Measurements from ENCODE around the gene NEDD4. TPM values are rescaled to one million over a fixed set of nuclear protein-coding genes. Genes with fewer than 3 reads are reported as not detected.

The NEDD4 gene
- total and polyA plus RNA-seq, 4 donors = 6.9 to 43.4 (median 25.1) TPM

DNA sequence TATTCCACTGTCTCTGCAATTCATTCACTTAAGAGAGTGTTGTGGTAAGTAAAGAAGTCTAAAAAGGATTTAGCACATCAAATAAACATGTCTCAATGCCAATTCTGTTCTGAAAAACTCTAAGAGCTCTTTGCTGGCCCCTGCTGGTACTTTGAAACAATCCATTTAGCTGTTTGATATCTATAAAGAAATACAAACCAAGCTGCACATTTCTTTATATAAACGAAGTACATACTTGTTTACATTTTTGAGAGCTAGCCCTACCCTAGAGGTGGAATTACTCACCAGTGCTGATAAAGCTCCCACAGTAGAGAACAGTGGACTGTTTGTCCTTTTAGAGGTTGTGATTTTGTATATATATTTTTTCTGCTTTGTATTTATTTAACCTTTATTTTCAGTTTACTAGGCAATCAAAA, 75.5 kb downstream of the NEDD4 start:
- peaks cover 3 to 4% of the 10 kb centered on the region in 2 donors for H3K4me1 ChIP-seq (ENCODE audit: control insufficient read depth in 1 of 2, insufficient read depth in 2 of 2, low read length in 2 of 2)
- H3K4me3 ChIP-seq (ENCODE audit: low read length in 2 of 2) = no peak overlapping the region
- no peaks in the 10 kb centered on the region for H3K27me3 ChIP-seq (ENCODE audit: control insufficient read depth in 1 of 2, insufficient read depth in 2 of 2, low read length in 1 of 2)
- intact Hi-C loops (cut with DNase I) = no loop called here
- H3K9me3 ChIP-seq (ENCODE audit: control insufficient read depth, low read length) = no peaks in the 10 kb centered on the region
- ATAC-seq (ENCODE audit: low FRiP score) (peak; percentile 66), DNase-seq (no peak)
- no peak overlapping the region for H3K27ac ChIP-seq (ENCODE audit: low read depth in 1 of 2, low read length in 2 of 2)
- H3K36me3 ChIP-seq (ENCODE audit: control insufficient read depth in 1 of 2, insufficient read depth in 2 of 2, low read length in 1 of 2) = no peaks in the 10 kb centered on the region
- 0% methylated on average over 1 of the region's 1 CpG for WGBS, 2 donors

DNA sequence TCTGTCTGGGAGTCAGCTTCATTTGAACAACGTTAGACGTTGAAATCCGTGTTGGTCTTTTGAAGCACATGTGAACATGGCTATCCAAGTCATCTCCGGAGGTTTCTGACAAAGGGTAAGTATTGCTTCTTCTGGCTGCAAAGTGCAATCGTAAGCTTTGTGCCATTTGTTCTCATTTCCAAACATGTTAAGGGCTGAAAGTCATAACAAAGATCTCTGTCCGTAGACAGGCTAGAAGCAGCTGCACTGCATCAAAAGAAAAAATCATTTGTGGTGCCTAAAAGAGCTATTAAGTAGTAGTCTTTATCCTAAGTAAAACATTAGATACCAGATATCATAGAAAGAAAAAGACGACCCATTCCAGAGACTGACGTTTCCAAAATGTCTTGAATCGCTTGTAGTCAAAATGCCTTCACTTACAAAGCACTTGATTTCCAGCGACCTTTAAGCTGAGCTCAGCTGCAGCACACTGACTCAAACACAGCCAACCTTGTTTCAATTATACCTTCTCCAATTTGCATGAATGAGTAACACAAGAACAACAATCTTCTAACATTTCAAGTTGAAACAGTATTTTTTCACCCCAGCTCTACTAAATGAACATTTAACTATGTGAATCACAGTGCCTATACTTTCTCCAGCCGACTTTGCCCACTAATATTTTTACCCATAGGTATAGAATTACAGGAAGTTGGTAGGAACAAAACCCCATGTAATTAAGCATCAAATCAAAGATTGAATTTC, 76.6 kb downstream of the NEDD4 start:
- no peaks in the 10 kb centered on the region for H3K27me3 ChIP-seq (ENCODE audit: control insufficient read depth in 1 of 2, insufficient read depth in 2 of 2, low read length in 1 of 2)
- intact Hi-C loops (cut with DNase I) = no loop called here
- ATAC-seq (ENCODE audit: low FRiP score) = no peak
- H3K9me3 ChIP-seq (ENCODE audit: control insufficient read depth, low read length) = no peaks in the 10 kb centered on the region
- peak overlapping the region in 1 of 2 donors; percentile 15 for H3K4me3 ChIP-seq (ENCODE audit: low read length in 2 of 2)
- no peaks in the 10 kb centered on the region for H3K36me3 ChIP-seq (ENCODE audit: control insufficient read depth in 1 of 2, insufficient read depth in 2 of 2, low read length in 1 of 2)
- H3K27ac ChIP-seq (ENCODE audit: low read depth in 1 of 2, low read length in 2 of 2) = no peak overlapping the region
- peaks cover 3 to 4% of the 10 kb centered on the region in 2 donors for H3K4me1 ChIP-seq (ENCODE audit: control insufficient read depth in 1 of 2, insufficient read depth in 2 of 2, low read length in 2 of 2)
- WGBS, 2 donors = 5% methylated on average over 11 of the region's 11 CpGs
- DNase-seq = no peak

GRCh38 chr15:55915876-55916567, 77.4 kb downstream of the NEDD4 start:
- peaks cover 3 to 4% of the 10 kb centered on the region in 2 donors for H3K4me1 ChIP-seq (ENCODE audit: control insufficient read depth in 1 of 2, insufficient read depth in 2 of 2, low read length in 2 of 2)
- no peak for ATAC-seq (ENCODE audit: low FRiP score)
- DNase-seq = no peak
- intact Hi-C loops (cut with DNase I) = no loop called here
- no peaks in the 10 kb centered on the region for H3K9me3 ChIP-seq (ENCODE audit: control insufficient read depth, low read length)
- no peak overlapping the region for H3K4me3 ChIP-seq (ENCODE audit: low read length in 2 of 2)
- WGBS, 2 donors = 81% methylated on average over 6 of the region's 6 CpGs
- no peak overlapping the region for H3K27ac ChIP-seq (ENCODE audit: low read depth in 1 of 2, low read length in 2 of 2)
- H3K36me3 ChIP-seq (ENCODE audit: control insufficient read depth in 1 of 2, insufficient read depth in 2 of 2, low read length in 1 of 2) = no peaks in the 10 kb centered on the region
- H3K27me3 ChIP-seq (ENCODE audit: control insufficient read depth in 1 of 2, insufficient read depth in 2 of 2, low read length in 1 of 2) = no peaks in the 10 kb centered on the region

DNA sequence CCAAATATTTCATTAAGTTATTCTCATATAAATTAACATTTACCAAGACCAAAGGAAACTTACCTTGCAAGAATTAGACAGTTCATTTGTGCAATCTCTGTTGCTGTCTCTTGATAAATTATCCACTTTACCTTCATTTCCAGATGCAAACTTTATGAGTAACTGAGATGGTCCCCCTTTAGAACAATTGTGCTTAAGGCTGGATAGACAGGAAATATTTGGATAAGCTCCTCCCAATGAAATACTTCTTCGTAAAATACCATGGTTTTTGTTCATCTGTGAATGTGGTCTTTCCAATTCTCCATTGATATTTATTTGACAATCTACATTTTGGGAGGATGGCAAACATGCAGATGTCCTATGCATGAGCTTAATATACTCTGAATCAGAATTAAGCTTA, 78.2 kb downstream of the NEDD4 start:
- Histone ChIP-seq H3K36me3 (ENCODE audit: control insufficient read depth in 1 of 2, insufficient read depth in 2 of 2, low read length in 1 of 2) (no peaks in the 10 kb centered on the region), H3K27ac (ENCODE audit: low read depth in 1 of 2, low read length in 2 of 2) (no peak overlapping the region), H3K4me1 (ENCODE audit: control insufficient read depth in 1 of 2, insufficient read depth in 2 of 2, low read length in 2 of 2) (peaks cover 3 to 4% of the 10 kb centered on the region in 2 donors), H3K9me3 (ENCODE audit: control insufficient read depth, low read length) (no peaks in the 10 kb centered on the region), H3K4me3 (ENCODE audit: low read length in 2 of 2) (no peak overlapping the region), H3K27me3 (ENCODE audit: control insufficient read depth in 1 of 2, insufficient read depth in 2 of 2, low read length in 1 of 2) (no peaks in the 10 kb centered on the region)
- 77 to 79% methylated on average over 1 of the region's 1 CpG for WGBS, 2 donors
- DNase-seq (no peak), ATAC-seq (ENCODE audit: low FRiP score) (no peak)
- intact Hi-C loops (cut with DNase I) = no loop called here

GRCh38 chr15:55914446-55914845, 79.0 kb downstream of the NEDD4 start:
- no peaks in the 10 kb centered on the region for H3K9me3 ChIP-seq (ENCODE audit: control insufficient read depth, low read length)
- no peaks in the 10 kb centered on the region for H3K27me3 ChIP-seq (ENCODE audit: control insufficient read depth in 1 of 2, insufficient read depth in 2 of 2, low read length in 1 of 2)
- ATAC-seq (ENCODE audit: low FRiP score) (no peak), DNase-seq (no peak)
- WGBS, 2 donors = 80 to 85% methylated on average over 1 of the region's 1 CpG
- H3K36me3 ChIP-seq (ENCODE audit: control insufficient read depth in 1 of 2, insufficient read depth in 2 of 2, low read length in 1 of 2) = no peaks in the 10 kb centered on the region
- no peak overlapping the region for H3K27ac ChIP-seq (ENCODE audit: low read depth in 1 of 2, low read length in 2 of 2)
- H3K4me3 ChIP-seq (ENCODE audit: low read length in 2 of 2) = no peak overlapping the region
- intact Hi-C loops (cut with DNase I) = no loop called here
- peaks cover 3 to 4% of the 10 kb centered on the region in 2 donors for H3K4me1 ChIP-seq (ENCODE audit: control insufficient read depth in 1 of 2, insufficient read depth in 2 of 2, low read length in 2 of 2)

DNA sequence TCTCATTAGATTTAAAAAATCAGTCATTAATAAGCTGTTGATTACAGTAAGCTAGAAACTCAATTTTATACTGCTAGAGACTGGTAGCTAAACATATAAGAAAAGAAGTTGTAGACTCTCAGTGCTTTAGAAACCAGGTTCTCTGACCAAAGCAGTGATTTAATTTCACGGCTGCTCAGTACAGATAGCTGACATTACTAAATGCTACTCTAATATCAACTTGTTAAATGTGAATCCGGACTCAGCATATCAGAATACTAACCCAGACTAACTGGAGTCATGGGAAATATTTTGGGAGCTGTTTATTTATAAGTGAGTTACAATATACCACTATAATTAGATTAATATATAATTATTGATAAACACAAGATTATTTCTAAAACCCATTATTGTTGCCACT, 80.4 kb downstream of the NEDD4 start:
- H3K36me3 ChIP-seq (ENCODE audit: control insufficient read depth in 1 of 2, insufficient read depth in 2 of 2, low read length in 1 of 2) = no peaks in the 10 kb centered on the region
- WGBS, 2 donors = 96% methylated on average over 2 of the region's 2 CpGs
- no peak for ATAC-seq (ENCODE audit: low FRiP score)

DNA sequence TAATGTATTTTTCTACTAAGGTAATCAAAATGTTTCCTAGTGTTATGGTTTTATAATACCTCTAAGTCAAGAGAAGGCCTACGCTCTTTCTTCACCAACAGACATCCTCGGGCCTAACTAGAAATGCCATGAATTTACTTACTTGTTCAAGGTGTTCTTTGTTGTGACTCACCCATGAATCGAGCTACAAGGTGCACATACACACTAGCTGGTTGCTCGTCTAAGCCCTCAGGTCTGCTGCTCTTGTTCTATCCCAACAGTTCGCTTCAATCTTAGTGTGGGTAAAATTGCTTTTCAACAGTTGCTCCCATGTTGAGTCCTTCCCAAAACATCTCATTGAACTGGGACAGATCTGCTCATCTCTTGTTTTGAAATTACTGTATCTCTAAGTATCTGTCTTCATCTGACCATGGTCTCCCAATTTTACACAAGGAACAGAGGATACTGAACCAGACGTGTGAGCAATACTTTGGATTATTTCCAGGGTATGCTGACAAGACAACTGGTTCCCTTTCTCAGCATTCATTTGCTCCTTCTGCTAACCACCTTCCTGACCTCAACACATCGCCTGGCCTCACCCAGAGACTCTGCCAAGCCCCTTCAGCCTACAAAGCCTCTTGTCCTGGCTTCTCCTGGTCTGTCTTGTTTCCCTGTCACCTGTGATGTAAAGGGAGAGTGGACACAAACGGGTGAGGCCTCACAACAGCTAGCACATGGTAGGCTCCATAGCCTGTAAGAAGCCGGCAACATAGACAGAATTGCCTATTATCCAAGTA, 84.2 kb downstream of the NEDD4 start:
- Histone ChIP-seq H3K36me3 (ENCODE audit: control insufficient read depth in 1 of 2, insufficient read depth in 2 of 2, low read length in 1 of 2) (no peaks in the 10 kb centered on the region), H3K27me3 (ENCODE audit: control insufficient read depth in 1 of 2, insufficient read depth in 2 of 2, low read length in 1 of 2) (no peaks in the 10 kb centered on the region), H3K9me3 (ENCODE audit: control insufficient read depth, low read length) (no peaks in the 10 kb centered on the region), H3K27ac (ENCODE audit: low read depth in 1 of 2, low read length in 2 of 2) (no peak overlapping the region), H3K4me1 (ENCODE audit: control insufficient read depth in 1 of 2, insufficient read depth in 2 of 2, low read length in 2 of 2) (no peaks in the 10 kb centered on the region), H3K4me3 (ENCODE audit: low read length in 2 of 2) (no peak overlapping the region)
- ATAC-seq (ENCODE audit: low FRiP score) (no peak), DNase-seq (no peak)
- 87% methylated on average over 9 of the region's 9 CpGs for WGBS, 2 donors
- intact Hi-C loops (cut with DNase I) = no loop called here

More for the DNA sequence above, 80.4 kb downstream of the NEDD4 start:
- H3K9me3 ChIP-seq (ENCODE audit: control insufficient read depth, low read length) = no peaks in the 10 kb centered on the region
- DNase-seq = no peak
- no peaks in the 10 kb centered on the region for H3K27me3 ChIP-seq (ENCODE audit: control insufficient read depth in 1 of 2, insufficient read depth in 2 of 2, low read length in 1 of 2)
- intact Hi-C loops (cut with DNase I) = no loop called here
- peaks cover 3 to 4% of the 10 kb centered on the region in 2 donors for H3K4me1 ChIP-seq (ENCODE audit: control insufficient read depth in 1 of 2, insufficient read depth in 2 of 2, low read length in 2 of 2)
- no peak overlapping the region for H3K4me3 ChIP-seq (ENCODE audit: low read length in 2 of 2)
- no peak overlapping the region for H3K27ac ChIP-seq (ENCODE audit: low read depth in 1 of 2, low read length in 2 of 2)

- H3K4me3 ChIP-seq (ENCODE audit: low read length in 2 of 2) = no peak overlapping the region
- ATAC-seq (ENCODE audit: low FRiP score) (no peak), DNase-seq (no peak)
- no peaks in the 10 kb centered on the region for H3K27me3 ChIP-seq (ENCODE audit: control insufficient read depth in 1 of 2, insufficient read depth in 2 of 2, low read length in 1 of 2)
- no peaks in the 10 kb centered on the region for H3K4me1 ChIP-seq (ENCODE audit: control insufficient read depth in 1 of 2, insufficient read depth in 2 of 2, low read length in 2 of 2)
- H3K9me3 ChIP-seq (ENCODE audit: control insufficient read depth, low read length) = no peaks in the 10 kb centered on the region
- peak overlapping the region in 1 of 2 donors; percentile 57 for H3K27ac ChIP-seq (ENCODE audit: low read depth in 1 of 2, low read length in 2 of 2)
- intact Hi-C loops (cut with DNase I) = no loop called here
- 32 to 39% methylated on average over 4 of the region's 4 CpGs for WGBS, 2 donors
- no peaks in the 10 kb centered on the region for H3K36me3 ChIP-seq (ENCODE audit: control insufficient read depth in 1 of 2, insufficient read depth in 2 of 2, low read length in 1 of 2)
Observed at GRCh38 chr15:55907797-55908196, 85.6 kb downstream of the NEDD4 start.

Data from aorta (tissue), 5 donors.